ENCODE measurements around the gene METTL22.
"Not testable (repeated sequence)": the region's sequence is repeated elsewhere in the genome, so short reads cannot be mapped to it uniquely, and the experiment has no call there.

METTL22 gene

GRCh38 chr16:8632675-8633182 lies 11.2 kb downstream of the METTL22 start:
- DNase-seq: no peak

GRCh38 chr16:8634991-8635736 lies 13.7 kb downstream of the METTL22 start:
- no peak for DNase-seq

- no peak for DNase-seq
Observed at GRCh38 chr16:8639694-8640093, 18.2 kb downstream of the METTL22 start.

DNA sequence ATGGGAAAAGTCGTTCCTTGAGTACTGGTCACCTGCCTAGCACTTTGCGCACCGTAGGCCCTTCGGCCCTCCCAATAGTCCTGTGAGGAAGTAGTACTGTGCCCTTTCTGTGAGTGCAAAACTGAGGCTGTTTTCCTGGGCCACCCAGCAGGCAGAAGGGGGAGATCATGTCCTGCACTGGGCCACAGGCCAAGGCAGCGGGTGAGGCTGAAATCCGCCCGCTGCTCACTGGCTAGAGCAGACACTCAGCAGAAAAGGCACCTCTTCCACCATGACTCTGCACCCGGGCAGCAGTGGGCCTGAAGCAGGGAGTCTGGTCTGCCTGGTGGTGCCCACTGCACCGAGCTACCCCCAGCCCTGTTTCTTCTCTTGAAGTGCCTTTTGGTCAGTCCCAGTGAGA lies 20.2 kb downstream of the METTL22 start:
- DNase-seq: no peak

- DNase-seq: no peak
Observed at GRCh38 chr16:8642146-8642545, 20.6 kb downstream of the METTL22 start.

- no peak for DNase-seq
Observed at GRCh38 chr16:8644211-8645140, 23.0 kb downstream of the METTL22 start.

- DNase-seq: no peak
Observed at GRCh38 chr16:8645141-8645521, 23.6 kb downstream of the METTL22 start.

DNA sequence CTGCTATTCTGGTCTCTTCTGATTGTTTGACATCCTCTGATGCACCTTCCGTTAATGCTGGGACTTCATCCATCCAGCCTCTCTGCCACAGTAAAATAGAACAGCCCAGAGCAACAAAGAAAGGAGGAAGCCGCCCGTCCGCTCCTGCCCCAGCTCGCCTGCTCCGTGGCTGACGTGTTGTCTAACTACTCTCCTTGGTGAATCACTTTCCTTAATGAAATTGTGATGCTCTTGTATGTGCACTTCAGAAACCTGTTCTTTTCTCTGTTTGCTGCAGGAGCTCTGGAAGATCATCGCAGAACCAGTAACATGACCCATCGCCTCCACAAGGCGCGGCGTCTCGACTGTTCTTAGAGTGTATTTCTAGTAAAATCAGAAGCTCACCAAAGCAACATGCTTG lies 24.3 kb downstream of the METTL22 start:
- no peak for DNase-seq

GRCh38 chr16:8646326-8647053 lies 25.0 kb downstream of the METTL22 start:
- DNase-seq: no peak

- no peak for DNase-seq
Observed at GRCh38 chr16:8647721-8648318, 26.3 kb downstream of the METTL22 start.

- DNase-seq: no peak
Observed at GRCh38 chr16:8648877-8649276, 27.4 kb downstream of the METTL22 start.

DNA sequence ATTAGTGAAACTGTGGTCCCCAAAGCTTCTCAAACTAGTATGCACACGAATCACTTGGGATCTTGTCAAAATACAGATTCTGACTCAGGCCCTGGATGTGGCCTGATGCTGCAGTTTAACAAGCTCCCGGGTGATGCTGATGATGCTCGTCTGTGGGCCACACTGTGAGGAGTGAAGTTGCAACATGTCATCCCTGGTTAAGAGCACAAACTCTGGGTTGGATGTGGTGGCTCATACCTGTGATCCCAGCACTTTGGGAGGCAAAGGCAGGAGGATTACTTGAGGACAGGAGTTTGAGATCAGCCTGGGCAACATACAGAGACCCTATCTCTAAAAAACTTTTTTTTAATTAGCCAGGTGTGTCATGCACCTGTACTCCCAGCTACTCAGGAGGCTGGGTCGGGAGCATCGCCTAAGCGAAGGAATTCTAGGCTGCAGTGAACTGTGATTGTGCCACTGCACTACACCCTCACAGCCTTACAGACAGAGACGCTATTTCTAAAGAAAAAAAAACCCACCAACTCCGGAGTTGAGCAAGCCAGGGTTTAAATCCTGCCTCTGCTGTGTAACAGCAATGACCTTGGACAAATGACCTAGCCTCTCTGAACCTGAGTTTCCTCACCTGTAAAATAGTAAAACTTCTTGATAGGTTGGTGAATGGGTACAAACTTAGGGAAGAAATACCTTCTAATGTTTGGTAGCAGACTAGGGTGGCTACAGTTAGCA lies 28.5 kb downstream of the METTL22 start:
- no peak for DNase-seq

GRCh38 chr16:8651958-8652357 lies 30.5 kb downstream of the METTL22 start:
- DNase-seq: not testable (repeated sequence)

GRCh38 chr16:8655184-8655717 lies 33.8 kb downstream of the METTL22 start:
- DNase-seq: no peak

- DNase-seq: no peak
Observed at GRCh38 chr16:8656376-8656775, 34.9 kb downstream of the METTL22 start.

DNA sequence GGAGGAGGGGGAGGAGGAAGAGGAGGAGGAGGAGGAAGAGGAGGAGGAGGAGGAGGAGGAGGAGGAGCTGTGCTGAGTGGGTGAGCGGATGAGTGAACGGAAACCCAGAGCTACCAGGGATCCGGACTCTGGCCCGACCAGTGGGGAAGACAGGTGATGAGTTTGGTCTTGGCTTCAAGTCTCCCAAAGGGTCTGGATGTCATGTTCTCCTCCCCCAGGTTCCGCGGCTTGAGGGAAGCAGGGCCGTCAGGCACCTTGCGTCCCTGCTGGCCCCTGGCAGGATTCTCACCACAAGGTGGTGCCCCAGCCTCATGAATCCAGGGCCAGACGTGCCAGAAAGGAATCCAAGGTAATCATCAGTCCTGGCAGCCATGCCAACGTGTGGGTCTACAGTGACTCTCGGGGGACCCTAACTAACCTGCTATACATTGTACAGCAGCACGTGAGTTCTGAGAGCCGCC lies 39.4 kb downstream of the METTL22 start:
- DNase-seq: peak; percentile 9

DNA sequence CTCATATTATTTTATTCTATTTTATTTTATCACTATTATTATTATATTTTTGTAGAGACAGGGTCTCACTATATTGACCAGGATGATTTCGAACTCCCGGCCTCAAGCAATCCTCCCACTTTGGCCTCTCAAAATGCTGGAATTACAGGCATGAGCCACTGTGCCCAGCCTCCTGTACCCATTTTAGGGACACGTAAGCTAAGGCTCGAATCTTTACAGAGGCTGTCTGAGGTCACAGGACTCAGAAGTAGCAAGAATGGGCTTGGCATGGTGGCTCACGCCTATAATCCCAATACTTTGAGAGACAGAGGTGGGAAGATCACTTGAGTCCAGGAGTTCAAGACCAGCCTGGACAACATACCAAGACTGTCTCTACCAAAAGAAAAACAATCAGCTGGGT lies 40.2 kb downstream of the METTL22 start:
- DNase-seq: no peak

DNA sequence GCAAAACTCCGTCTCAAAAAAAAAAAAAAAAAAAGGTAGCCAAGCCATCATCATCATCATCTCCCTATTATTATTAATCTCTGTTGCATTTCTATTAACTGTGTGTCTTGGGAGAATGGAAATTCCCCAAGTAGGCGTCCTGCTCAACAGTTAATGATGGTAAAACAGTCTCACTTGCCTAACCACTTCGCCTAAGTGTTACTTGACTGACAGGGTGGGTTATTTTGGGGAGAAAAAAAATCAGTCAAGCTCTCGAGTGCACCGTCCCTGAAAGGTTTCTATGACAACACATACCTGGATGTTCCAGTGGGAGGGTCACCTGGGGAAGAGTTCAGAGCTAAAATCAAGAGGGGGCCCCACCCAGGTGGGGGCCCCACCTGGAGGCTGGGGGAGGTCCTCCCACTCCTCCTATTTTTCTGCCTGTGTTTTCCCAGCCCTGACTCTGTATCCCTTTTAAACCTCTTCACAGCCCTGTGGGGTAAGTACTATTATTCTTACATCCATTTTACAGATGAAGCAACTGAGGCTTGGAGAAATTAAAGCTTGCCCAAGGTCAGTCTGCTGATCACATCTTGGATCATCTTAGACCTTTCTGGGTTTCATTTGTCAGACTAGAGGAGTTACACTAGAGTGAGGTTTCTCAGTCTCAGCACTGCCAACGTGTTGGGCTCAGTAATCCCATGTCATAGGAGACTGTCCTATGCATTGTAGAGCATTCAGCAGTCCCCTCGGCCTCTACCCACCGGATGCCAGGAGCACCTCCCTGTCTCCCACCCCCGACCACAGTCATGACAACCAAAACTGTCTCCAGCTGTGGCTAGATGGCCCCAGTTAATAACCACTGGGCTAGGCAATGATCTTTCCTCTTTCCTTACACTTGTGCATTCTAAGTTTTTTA lies 41.9 kb downstream of the METTL22 start:
- no peak for DNase-seq

- no peak for DNase-seq
Observed at GRCh38 chr16:8665529-8665928, 44.0 kb downstream of the METTL22 start.

DNA sequence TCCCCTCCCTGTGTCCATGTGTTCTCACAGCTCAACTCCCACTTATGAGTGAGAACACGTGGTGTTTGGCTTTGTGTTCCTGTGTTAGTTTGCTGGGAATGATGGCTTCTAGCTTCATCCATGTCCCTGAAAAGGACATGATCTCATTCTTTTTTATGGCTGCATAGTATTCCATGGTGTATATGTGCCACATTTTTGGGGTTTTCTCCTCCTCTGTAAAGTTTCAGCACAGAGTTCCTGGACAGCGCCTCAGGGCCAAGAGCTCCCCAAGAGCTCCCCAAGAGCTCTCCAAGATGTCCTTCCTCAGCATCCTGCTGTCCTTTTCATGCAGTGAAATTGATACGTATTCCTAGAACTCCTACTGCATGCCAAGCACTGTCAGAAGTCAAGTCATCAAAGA lies 46.0 kb downstream of the METTL22 start:
- no peak for DNase-seq

- DNase-seq: no peak
Observed at GRCh38 chr16:8668113-8668512, 46.6 kb downstream of the METTL22 start.

All from NCI-H524 treated with DMSO at 0.1 percent for 48 hours (cell line).